Lower leg skin (tissue), 3 donors: ENCODE measurements around the gene CALML5.

ENCODE experiments used
- POLR2A ChIP-seq, 2 donors: fragments of 450-650 bp; IDR thresholded peaks; one replicate each; pipeline ENCODE4 v1.6.1; 2016 to 2017; ENCODE audit warnings: antibody characterized with exemption in 2 of 2, mild to moderate bottlenecking in 1 of 2, moderate library complexity in 1 of 2
- TF ChIP-seq, protein P1 (sequence below), 3 donors: fragments of 450-650 bp; IDR thresholded peaks; one replicate each; pipeline ENCODE4 v1.5.1; 2016; ENCODE audit warnings: antibody characterized with exemption in 3 of 3, mild to moderate bottlenecking in 3 of 3, moderate library complexity in 2 of 3

DNA sequence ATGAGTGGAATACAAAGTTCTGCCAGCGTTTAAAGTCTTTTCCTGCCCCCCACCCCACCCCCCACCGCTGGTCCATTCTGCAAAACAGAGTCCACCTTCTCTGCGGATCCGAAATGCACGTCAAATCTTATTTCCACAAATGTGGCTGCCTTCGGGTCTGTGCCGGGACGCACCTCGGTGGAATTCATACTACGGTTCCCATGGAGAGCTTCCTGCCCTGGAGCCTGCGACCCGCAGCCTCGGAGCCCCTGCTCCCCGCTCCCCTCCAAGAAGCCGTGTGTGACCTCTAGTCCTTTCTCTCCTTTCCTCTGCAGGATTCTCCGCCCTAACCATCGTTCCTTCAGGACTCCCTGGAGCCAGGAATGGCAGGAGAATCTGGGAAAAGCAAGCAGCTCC lies 12.5 kb upstream of the CALML5 start:
- TF ChIP-seq, protein P1, sequence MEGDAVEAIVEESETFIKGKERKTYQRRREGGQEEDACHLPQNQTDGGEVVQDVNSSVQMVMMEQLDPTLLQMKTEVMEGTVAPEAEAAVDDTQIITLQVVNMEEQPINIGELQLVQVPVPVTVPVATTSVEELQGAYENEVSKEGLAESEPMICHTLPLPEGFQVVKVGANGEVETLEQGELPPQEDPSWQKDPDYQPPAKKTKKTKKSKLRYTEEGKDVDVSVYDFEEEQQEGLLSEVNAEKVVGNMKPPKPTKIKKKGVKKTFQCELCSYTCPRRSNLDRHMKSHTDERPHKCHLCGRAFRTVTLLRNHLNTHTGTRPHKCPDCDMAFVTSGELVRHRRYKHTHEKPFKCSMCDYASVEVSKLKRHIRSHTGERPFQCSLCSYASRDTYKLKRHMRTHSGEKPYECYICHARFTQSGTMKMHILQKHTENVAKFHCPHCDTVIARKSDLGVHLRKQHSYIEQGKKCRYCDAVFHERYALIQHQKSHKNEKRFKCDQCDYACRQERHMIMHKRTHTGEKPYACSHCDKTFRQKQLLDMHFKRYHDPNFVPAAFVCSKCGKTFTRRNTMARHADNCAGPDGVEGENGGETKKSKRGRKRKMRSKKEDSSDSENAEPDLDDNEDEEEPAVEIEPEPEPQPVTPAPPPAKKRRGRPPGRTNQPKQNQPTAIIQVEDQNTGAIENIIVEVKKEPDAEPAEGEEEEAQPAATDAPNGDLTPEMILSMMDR (IDR thresholded peaks at IDR 0.05) = no peak
- no peak for TF ChIP-seq POLR2A (IDR thresholded peaks at IDR 0.05)
